K562 (cell line): ENCODE measurements around the gene TPX2. TPM values are rescaled to one million over a fixed set of nuclear protein-coding genes. Genes with fewer than 3 reads are reported as not detected.
A peak's percentile ranks its signal among the peaks of the same experiment; 100 is the strongest.

ENCODE experiments used
- ATAC-seq: fragments of 200-7000 bp; cut with Tn5 transposase; 3 replicates; pipeline ENCODE4 v1.9.1; 2020; ENCODE audit warnings: moderate library complexity
- BruUV-seq: library from RNA; stranded (reverse); fragments of 400-500 nt; replicated peaks from 2 replicates; lab custom pipeline; 2021; lab: Mats Ljungman, UMichigan
- CTCF ChIA-PET: fragments of 300-600 bp; formaldehyde crosslinking; extraction: SDS; loops from one replicate; lab custom pipeline; 2021; ENCODE audit warnings: low intra/inter-chr PET ratio; lab: Yijun Ruan, JAX
- POLR2A ChIA-PET: fragments of 300-600, 350-650 bp; sonication (Branson Sonifier 250); formaldehyde crosslinking; extraction: SDS; loops from one replicate; lab custom pipeline; 2021; ENCODE audit warnings: antibody characterized with exemption, inconsistent platforms; lab: Yijun Ruan, JAX
- DNase-seq, 4 experiments: peaks; one replicate each; pipeline versions ENCODE4 v3.0.0 to v3.0.0-alpha.2; 2011 to 2018; ENCODE audit warnings: low spot score in 3 of 4, mixed read lengths in 3 of 4; ENCODE audit errors: extremely low read depth in 1 of 4
- FAIRE-seq: peaks from 2 replicates; lab custom pipeline; 2011; peaks lifted over from hg19 to GRCh38; lab: Jason Lieb, UNC
- H2AFZ ChIP-seq: 2 replicates; pipeline ENCODE4 v1.6.0; 2011; ENCODE audit warnings: low read depth, low read length, control low read depth, inconsistent platforms
- H3K27ac ChIP-seq: fragments of 200-600 bp; 3 replicates; pipeline ENCODE4 v1.8.0; 2011; ENCODE audit warnings: low read depth, mild to moderate bottlenecking, control low read depth, inconsistent platforms, low read length, moderate library complexity, mixed read lengths; ENCODE audit errors: extremely low read depth
- H3K27me3 ChIP-seq, 2 experiments: fragments of 300-600 bp in 1 of 2; 2 replicates in 1 of 2; 3 replicates in 1 of 2; pipeline versions ENCODE4 v1.6.0 to v1.8.0; 2011; ENCODE audit warnings: inconsistent platforms in 2 of 2, low read length in 2 of 2, mild to moderate bottlenecking in 1 of 2, mixed read lengths in 1 of 2, moderate library complexity in 1 of 2; ENCODE audit not compliant: control insufficient read depth in 2 of 2, insufficient read depth in 2 of 2
- H3K36me3 ChIP-seq: fragments of 300-600 bp; 3 replicates; pipeline ENCODE4 v1.8.0; 2011; ENCODE audit warnings: mild to moderate bottlenecking, low read length, inconsistent platforms; ENCODE audit not compliant: control insufficient read depth, insufficient read depth
- H3K4me1 ChIP-seq, 2 experiments: fragments of 200-600 bp in 1 of 2; replicated peaks in 1 of 2; 2 replicates in 1 of 2; 3 replicates in 1 of 2; pipeline versions ENCODE4 v1.5.1 to v1.8.0; 2011; ENCODE audit warnings: inconsistent platforms in 2 of 2, low read length in 2 of 2, mild to moderate bottlenecking in 1 of 2, mixed read lengths in 1 of 2, moderate library complexity in 1 of 2; ENCODE audit not compliant: control insufficient read depth in 2 of 2, insufficient read depth in 2 of 2
- H3K4me2 ChIP-seq: 2 replicates; pipeline ENCODE4 v1.6.1; 2011; ENCODE audit warnings: low read length, control low read depth, inconsistent platforms, mixed read lengths; ENCODE audit not compliant: insufficient read depth
- H3K4me3 ChIP-seq: fragments of 200-600 bp; sonication (generic), shearing (Covaris generic); 2 replicates; pipeline ENCODE4 v1.5.1; 2016; ENCODE audit warnings: control low read depth, inconsistent platforms
- H3K79me2 ChIP-seq: fragments of 200-600 bp; 3 replicates; pipeline ENCODE4 v1.8.0; 2011; ENCODE audit warnings: low read length, inconsistent platforms; ENCODE audit not compliant: control insufficient read depth, insufficient read depth
- H3K9ac ChIP-seq, 2 experiments: 2 replicates each; pipeline versions ENCODE4 v1.6.0 to v1.6.1; 2011; ENCODE audit warnings: low read depth in 2 of 2, low read length in 2 of 2, control low read depth in 1 of 2, inconsistent platforms in 1 of 2, mild to moderate bottlenecking in 1 of 2, mixed read lengths in 1 of 2; ENCODE audit not compliant: insufficient read depth in 1 of 2
- H3K9me1 ChIP-seq: one replicate; pipeline ENCODE4 v1.6.0; 2011; ENCODE audit warnings: inconsistent platforms, mild to moderate bottlenecking, low read length, moderate library complexity; ENCODE audit not compliant: control insufficient read depth, insufficient read depth
- H3K9me3 ChIP-seq: replicated peaks from 2 replicates; pipeline ENCODE4 v1.5.1; 2011; ENCODE audit warnings: low read depth, low read length, inconsistent platforms; ENCODE audit not compliant: control insufficient read depth, insufficient read depth
- H4K20me1 ChIP-seq: replicated peaks from 2 replicates; pipeline ENCODE4 v1.6.1; 2011; ENCODE audit warnings: low read length, inconsistent platforms, mixed read lengths; ENCODE audit not compliant: control insufficient read depth, insufficient read depth
- NFATC3 ChIP-seq: fragments of 450-650 bp; IDR thresholded peaks from 2 replicates; pipeline ENCODE4 v1.6.1; 2017; ENCODE audit warnings: mild to moderate bottlenecking
- POLR2AphosphoS5 ChIP-seq: IDR thresholded peaks from 2 replicates; pipeline ENCODE4 v1.6.1; 2011; ENCODE audit warnings: mild to moderate bottlenecking, low read depth, low read length, moderate library complexity; ENCODE audit not compliant: control insufficient read depth, insufficient read depth
- RFX1 ChIP-seq: fragments of 450-650 bp; IDR thresholded peaks from 2 replicates; pipeline ENCODE4 v1.6.1; 2016; ENCODE audit warnings: mild to moderate bottlenecking, moderate library complexity
- ZKSCAN8 ChIP-seq: fragments of 200-800 bp; sonication (Bioruptor generic); IDR thresholded peaks from 2 replicates; pipeline ENCODE4 v1.6.1; 2016; ENCODE audit warnings: missing genetic modification characterization, missing compliant biosample characterization
- ZNF263 ChIP-seq: sonication (generic); formaldehyde crosslinking; IDR thresholded peaks from 2 replicates; pipeline ENCODE4 v1.8.0; 2022; ENCODE audit warnings: mild to moderate bottlenecking, missing genetic modification reagents, borderline replicate concordance
- WGBS: fragments of 100-300 bp; shearing (Covaris generic); methylation state at CpG from one replicate; pipeline ENCODE4 v1.1.6; 2016; ENCODE audit warnings: low coverage, mixed read lengths; ENCODE audit not compliant: insufficient coverage; ENCODE audit errors: missing lambda C conversion rate; 5-methylcytosine and 5-hydroxymethylcytosine counted together
- in situ Hi-C: fragments of 300-500 bp; cut with MboI; formaldehyde crosslinking; loops from 4 replicates; pipeline ENCODE4 v1.15.0; 2018; ENCODE audit warnings: inconsistent platforms, mixed read lengths
- intact Hi-C: fragments of 100-400 bp; cut with micrococcal nuclease; formaldehyde crosslinking; loops from 2 replicates; pipeline ENCODE4 v1.14.2; 2022
- polyA plus RNA-seq, 8 experiments: library from polyadenylated mRNA; depleted of rRNA in 4 of 8; stranded (reverse) in 5 of 8; unstranded in 3 of 8; fragments of >200 nt; fragmentation: Nextera tagmentation in 2 of 8; fragmentation: Illumina TruSeq in 1 of 8; extraction: Ambion mirVana in 2 of 8; extraction: Trizol in 1 of 8; gene quantifications; 2 replicates each; pipeline versions ENCODE4 v1.2.1 to v1.2.3, GENCODE V29; 2011 to 2014; ENCODE audit warnings: inconsistent platforms in 1 of 8, missing spikeins in 1 of 8
- total RNA-seq, 7 experiments: library from RNA; depleted of rRNA in 6 of 7; stranded (reverse); fragments of >200 nt in 6 of 7; fragmentation: Illumina TruSeq in 2 of 7; extraction: Trizol in 2 of 7; gene quantifications; 2 replicates each; pipeline versions ENCODE4 v1.2.1 to v1.2.3, GENCODE V29; 2011 to 2021; ENCODE audit warnings: low replicate concordance in 1 of 7

Gene TPX2
- total and polyA plus RNA-seq, 9 of the 15 experiments (the other 6 are each of a cell fraction or from before 2014, with no cell fraction given): 48.0 to 241 (median 133) TPM

GRCh38 chr20:31823360-31824124, 84.5 kb downstream of the TPX2 start:
- DNase-seq: no peak
- intact Hi-C loops: loop anchor here (2.0 to 10.0 kb wide), 3 partner anchors 211 to 831 kb away; no protein-coding TSS in a partner anchor
- Histone ChIP-seq H3K36me3 (no peaks in the 10 kb centered on the region), H3K27ac (no peak overlapping the region), H3K9me3 (no peaks in the 10 kb centered on the region), H2AFZ (no peak overlapping the region), H3K4me1 (peaks cover 0 to 10% of the 10 kb centered on the region in 2 experiments; a peak in 3 of 5 replicates), H3K27me3 (peaks cover 11 to 16% of the 10 kb centered on the region in 2 experiments; a peak in 3 of 5 replicates), H3K4me2 (no peak overlapping the region), H3K9me1 (no peaks in the 10 kb centered on the region), H4K20me1 (peaks cover 7% of the 10 kb centered on the region; the same call in 1 of the 2 replicates), H3K9ac (no peak overlapping the region), H3K4me3 (no peak overlapping the region), H3K79me2 (no peaks in the 10 kb centered on the region)
- TF ChIP-seq POLR2AphosphoS5 (no peak), ZKSCAN8 (no peak), RFX1 (no peak), NFATC3 (no peak), ZNF263 (CRISPR knock-in tag) (peak; percentile 27; the same call in 1 of the 2 replicates)
- 34% methylated on average over 14 of the region's 14 CpGs for WGBS
- no TSS peak for BruUV-seq
- ATAC-seq: no peak; the same call in 2 of the 3 replicates
- FAIRE-seq: peak; percentile 32
- in situ Hi-C loops: no loop called here
- ChIA-PET POLR2A (no interaction called here), CTCF (interaction anchor here (0.6 to 2.5 kb wide), 6 partner anchors 21 to 271 kb away, joined by 3 to 18 read pairs (median 4); partner anchors contain the start of genes FOXS1 and PDRG1)
